Prostate gland (tissue), 2 donors: ENCODE results near the gene SELE. TPM values are rescaled to one million over a fixed set of nuclear protein-coding genes. Genes with fewer than 3 reads are reported as not detected.

ENCODE experiments used
- DNase-seq: peaks from one replicate; pipeline ENCODE4 v3.0.0-alpha.2; 2019; ENCODE audit warnings: low spot score
- H3K27ac ChIP-seq, 2 donors: fragments of 200-600 bp; sonication (generic); 2 replicates each; pipeline ENCODE4 v1.5.1; 2017 to 2019
- H3K27me3 ChIP-seq: fragments of 200-600 bp; sonication (generic); replicated peaks from 2 replicates; pipeline ENCODE4 v1.5.1; 2019; ENCODE audit not compliant: insufficient read depth
- H3K36me3 ChIP-seq, 2 donors: fragments of 200-600 bp; sonication (generic); 1 replicate in 1 of 2; 2 replicates in 1 of 2; pipeline versions ENCODE4 v1.5.1 to v1.8.1; 2017 to 2019
- H3K4me1 ChIP-seq: fragments of 200-600 bp; sonication (generic); replicated peaks from 2 replicates; pipeline ENCODE4 v1.5.1; 2019
- H3K4me3 ChIP-seq, 2 donors: fragments of 200-600 bp; sonication (generic); 2 replicates each; pipeline ENCODE4 v1.5.1; 2017 to 2019
- H3K9me3 ChIP-seq: fragments of 200-600 bp; sonication (generic); 2 replicates; pipeline ENCODE4 v1.5.1; 2017
- POLR2A ChIP-seq: fragments of 450-650 bp; IDR thresholded peaks from one replicate; pipeline ENCODE4 v1.6.1; 2016; ENCODE audit warnings: antibody characterized with exemption, mild to moderate bottlenecking
- POLR2AphosphoS5 ChIP-seq: sonication (generic); formaldehyde crosslinking; IDR thresholded peaks from one replicate; pipeline ENCODE4 v1.6.1; 2017; ENCODE audit warnings: antibody characterized with exemption
- WGBS: methylation state at CpG from one replicate; pipeline ENCODE4 v1.1.5; 2018; 5-methylcytosine and 5-hydroxymethylcytosine counted together
- intact Hi-C: fragments of 100-400 bp; cut with DNase I; formaldehyde crosslinking; loops from one replicate; pipeline ENCODE4 v1.14.2; 2022
- total RNA-seq, 2 donors: library from RNA; depleted of rRNA; stranded (reverse); fragments of >200 nt; gene quantifications; one replicate each; pipeline ENCODE4 v1.1.0, GENCODE V29; 2016
- TF ChIP-seq, protein P1 (sequence below), 4 experiments: fragments of 200-600 bp in 2 of 4; fragments of 450-650 bp in 2 of 4; sonication (generic) in 2 of 4; IDR thresholded peaks; 1 replicate in 3 of 4; 2 replicates in 1 of 4; pipeline ENCODE4 v1.5.1; 2016 to 2019; ENCODE audit warnings: antibody characterized with exemption in 4 of 4, mild to moderate bottlenecking in 2 of 4, moderate library complexity in 2 of 4

Gene SELE
- total RNA-seq, 2 donors from 2014 or later = 1.7 to 3.0 TPM

DNA sequence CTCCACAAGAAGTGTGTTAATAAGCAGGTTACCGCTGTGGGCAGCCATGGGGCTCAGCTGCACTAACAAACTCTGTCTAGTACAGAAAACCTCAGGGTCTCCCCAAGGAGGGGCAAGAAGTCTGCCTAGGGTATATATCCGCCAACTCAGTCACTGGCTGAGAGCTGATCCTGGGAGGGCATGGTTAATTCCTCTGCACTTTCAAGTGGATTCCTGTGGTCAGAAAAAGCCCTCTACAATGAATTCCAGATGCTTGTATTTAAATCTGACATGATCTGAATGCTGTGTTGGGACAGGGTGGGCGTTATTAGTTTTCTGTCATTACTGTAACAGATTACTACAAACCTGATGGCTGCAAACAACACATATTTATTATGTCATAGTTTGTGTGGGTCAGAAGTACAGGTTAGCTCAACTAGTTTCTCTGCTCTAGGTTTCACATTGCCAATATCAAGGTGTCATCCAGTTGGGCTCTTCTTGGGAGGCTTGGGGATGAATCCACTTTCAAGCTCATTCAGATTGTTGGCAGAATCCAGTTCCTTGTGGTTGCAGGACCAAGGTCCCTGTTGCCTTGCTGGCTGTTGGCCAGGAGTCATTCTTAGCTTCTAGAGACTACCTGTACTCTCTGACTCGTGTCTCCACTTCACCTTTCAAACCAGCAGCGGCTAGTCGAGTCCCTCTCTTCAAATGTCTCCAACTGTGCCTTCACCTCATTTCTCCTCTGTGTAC, 8.0 kb upstream of the SELE start:
- Histone ChIP-seq H3K9me3 (no peaks in the 10 kb centered on the region), H3K4me1 (no peaks in the 10 kb centered on the region), H3K36me3 (no peaks in the 10 kb centered on the region), H3K4me3 (no peak overlapping the region), H3K27ac (no peak overlapping the region), H3K27me3 (no peaks in the 10 kb centered on the region)
- intact Hi-C loops = no loop called here
- 72% methylated on average over 6 of the region's 6 CpGs for WGBS
- TF ChIP-seq POLR2AphosphoS5 = no peak
- no peak for TF ChIP-seq POLR2A
- TF ChIP-seq, protein P1, sequence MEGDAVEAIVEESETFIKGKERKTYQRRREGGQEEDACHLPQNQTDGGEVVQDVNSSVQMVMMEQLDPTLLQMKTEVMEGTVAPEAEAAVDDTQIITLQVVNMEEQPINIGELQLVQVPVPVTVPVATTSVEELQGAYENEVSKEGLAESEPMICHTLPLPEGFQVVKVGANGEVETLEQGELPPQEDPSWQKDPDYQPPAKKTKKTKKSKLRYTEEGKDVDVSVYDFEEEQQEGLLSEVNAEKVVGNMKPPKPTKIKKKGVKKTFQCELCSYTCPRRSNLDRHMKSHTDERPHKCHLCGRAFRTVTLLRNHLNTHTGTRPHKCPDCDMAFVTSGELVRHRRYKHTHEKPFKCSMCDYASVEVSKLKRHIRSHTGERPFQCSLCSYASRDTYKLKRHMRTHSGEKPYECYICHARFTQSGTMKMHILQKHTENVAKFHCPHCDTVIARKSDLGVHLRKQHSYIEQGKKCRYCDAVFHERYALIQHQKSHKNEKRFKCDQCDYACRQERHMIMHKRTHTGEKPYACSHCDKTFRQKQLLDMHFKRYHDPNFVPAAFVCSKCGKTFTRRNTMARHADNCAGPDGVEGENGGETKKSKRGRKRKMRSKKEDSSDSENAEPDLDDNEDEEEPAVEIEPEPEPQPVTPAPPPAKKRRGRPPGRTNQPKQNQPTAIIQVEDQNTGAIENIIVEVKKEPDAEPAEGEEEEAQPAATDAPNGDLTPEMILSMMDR (IDR thresholded peaks at IDR 0.05) = no peak
- no peak for DNase-seq

DNA sequence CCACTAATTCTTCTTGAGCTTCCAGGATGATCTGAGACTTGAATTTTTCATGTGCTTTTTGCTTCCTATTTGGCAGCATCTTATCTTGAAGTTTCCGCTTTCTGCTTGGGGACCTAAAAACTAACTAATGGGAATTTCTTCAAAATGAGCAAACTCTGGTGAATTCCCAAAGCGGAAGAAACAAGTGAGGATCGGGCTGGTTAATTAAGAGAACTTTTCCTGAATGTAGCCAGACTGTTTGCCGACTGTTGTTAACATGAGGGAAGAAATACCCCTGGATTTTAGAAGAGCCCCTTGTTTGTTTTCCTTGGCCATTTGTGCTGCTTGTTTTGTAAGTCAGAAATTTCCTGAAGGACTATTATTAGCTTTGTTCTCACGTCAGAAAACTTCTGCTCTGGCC, 6.1 kb upstream of the SELE start:
- Histone ChIP-seq H3K27me3 (no peaks in the 10 kb centered on the region), H3K4me1 (no peaks in the 10 kb centered on the region), H3K27ac (no peak overlapping the region), H3K36me3 (no peaks in the 10 kb centered on the region), H3K9me3 (no peaks in the 10 kb centered on the region), H3K4me3 (no peak overlapping the region)
- intact Hi-C loops = no loop called here
- 53% methylated on average over 5 of the region's 5 CpGs for WGBS
- DNase-seq = no peak
- TF ChIP-seq POLR2AphosphoS5 = no peak
- no peak for TF ChIP-seq POLR2A
- TF ChIP-seq, protein P1 (IDR thresholded peaks at IDR 0.05) = no peak

DNA sequence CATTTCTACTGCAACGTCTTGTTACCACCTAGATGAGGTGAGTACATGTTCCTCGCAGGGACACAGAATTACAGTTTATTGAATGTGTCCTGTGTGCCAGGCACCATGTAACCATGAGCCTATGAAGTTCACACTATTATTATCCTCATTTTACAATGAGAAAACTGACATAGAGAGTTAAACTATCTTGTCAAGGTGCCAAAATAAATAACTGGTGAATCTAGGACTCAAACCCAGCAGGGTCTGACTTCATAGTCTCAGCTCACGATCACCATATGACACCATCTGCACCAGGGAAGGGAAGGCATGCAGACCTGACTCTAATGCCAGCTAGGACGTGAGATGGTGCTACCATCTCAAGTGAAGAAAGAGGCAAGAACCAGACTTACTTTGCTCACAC, 2.4 kb downstream of the SELE start:
- DNase-seq = no peak
- Histone ChIP-seq H3K4me3 (no peak overlapping the region), H3K27me3 (no peaks in the 10 kb centered on the region), H3K4me1 (no peaks in the 10 kb centered on the region), H3K36me3 (no peaks in the 10 kb centered on the region), H3K27ac (no peak overlapping the region), H3K9me3 (no peaks in the 10 kb centered on the region)
- intact Hi-C loops = no loop called here
- TF ChIP-seq POLR2A (no peak), POLR2AphosphoS5 (no peak)
- TF ChIP-seq, protein P1 (IDR thresholded peaks at IDR 0.05) = no peak
- whole genome bisulfite sequencing = 64% methylated on average over 4 of the region's 4 CpGs

DNA sequence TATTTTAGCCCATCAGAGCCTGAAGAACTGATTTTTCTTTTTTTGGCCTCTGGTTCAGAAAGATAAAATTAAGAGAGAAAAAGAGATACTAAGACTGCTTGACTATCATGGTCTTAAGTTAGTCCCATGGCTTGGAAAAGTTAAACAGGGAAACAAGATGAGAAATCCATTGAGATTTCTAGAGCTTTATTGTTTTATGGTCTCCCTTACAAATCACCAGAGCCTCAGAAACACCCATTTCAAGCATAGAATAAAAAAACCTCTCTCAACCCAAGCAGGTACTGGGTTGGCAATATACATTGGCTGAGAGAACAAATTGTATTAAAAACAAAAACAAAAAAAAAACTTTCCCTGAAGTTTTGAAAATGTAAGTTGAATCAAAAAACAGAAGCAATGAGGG, 3.9 kb downstream of the SELE start:
- Histone ChIP-seq H3K36me3 (no peaks in the 10 kb centered on the region), H3K9me3 (no peaks in the 10 kb centered on the region), H3K4me3 (no peak overlapping the region), H3K27me3 (no peaks in the 10 kb centered on the region), H3K27ac (no peak overlapping the region), H3K4me1 (no peaks in the 10 kb centered on the region)
- intact Hi-C loops = no loop called here
- no peak for TF ChIP-seq POLR2A
- TF ChIP-seq, protein P1 (IDR thresholded peaks at IDR 0.05) = no peak
- TF ChIP-seq POLR2AphosphoS5 = no peak
- no peak for DNase-seq

DNA sequence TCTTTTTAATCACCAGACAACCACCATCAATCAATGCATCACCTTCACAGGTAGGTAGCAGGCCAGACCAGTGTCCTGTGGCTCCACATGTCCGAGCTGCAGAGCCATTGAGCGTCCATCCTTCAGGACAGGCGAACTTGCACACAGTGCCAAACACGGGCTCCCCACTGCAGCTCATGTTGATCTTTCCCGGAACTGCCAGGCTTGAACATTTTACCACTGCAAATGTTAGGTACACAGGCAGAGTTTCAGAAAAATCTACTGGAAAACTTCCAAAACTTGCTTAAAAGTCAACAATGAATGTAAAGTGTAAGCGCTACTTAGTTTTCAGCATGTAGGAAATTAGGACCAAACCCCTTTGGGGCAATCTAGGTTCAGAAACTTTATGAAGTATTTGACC, 6.6 kb downstream of the SELE start:
- Histone ChIP-seq H3K36me3 (no peaks in the 10 kb centered on the region), H3K4me1 (no peaks in the 10 kb centered on the region), H3K27ac (no peak overlapping the region), H3K9me3 (no peaks in the 10 kb centered on the region), H3K4me3 (no peak overlapping the region), H3K27me3 (no peaks in the 10 kb centered on the region)
- WGBS = 44% methylated on average over 6 of the region's 6 CpGs
- no peak for DNase-seq
- intact Hi-C loops = no loop called here
- TF ChIP-seq, protein P1 (IDR thresholded peaks at IDR 0.05) = no peak
- TF ChIP-seq POLR2AphosphoS5 (no peak), POLR2A (no peak)
